HepG2 (cell line): ENCODE measurements around the gene ADGRG1. TPM values are rescaled to one million over a fixed set of nuclear protein-coding genes. Genes with fewer than 3 reads are reported as not detected.

Source experiments
- ATAC-seq: fragments of 200-7000 bp; cut with Tn5 transposase; 3 replicates; pipeline ENCODE4 v1.9.1; 2020; ENCODE audit warnings: mild to moderate bottlenecking, moderate library complexity
- BruUV-seq: library from RNA; stranded (reverse); fragments of 400-500 nt; replicated peaks from 2 replicates; lab custom pipeline; 2021; lab: Mats Ljungman, UMichigan
- CTCF ChIA-PET: fragments of 300-600 bp; formaldehyde crosslinking; extraction: SDS; loops from one replicate; lab custom pipeline; 2021; ENCODE audit warnings: low total read pairs, inconsistent platforms, low intra/inter-chr PET ratio; lab: Yijun Ruan, JAX
- POLR2A ChIA-PET: fragments of 350-600 bp; sonication (Branson Sonifier 250); formaldehyde crosslinking; loops from one replicate; lab custom pipeline; 2020; ENCODE audit warnings: antibody characterized with exemption, inconsistent platforms; lab: Yijun Ruan, JAX
- DNase-seq: peaks from one replicate; pipeline ENCODE4 v3.0.0-alpha.2; 2015; ENCODE audit warnings: low spot score
- FAIRE-seq: peaks from 3 replicates; lab custom pipeline; 2011; peaks lifted over from hg19 to GRCh38; lab: Jason Lieb, UNC
- H2AFZ ChIP-seq: one replicate; pipeline ENCODE4 v1.6.1; 2011; ENCODE audit warnings: low read length, inconsistent platforms
- H3K27ac ChIP-seq: fragments of 300-600 bp; 3 replicates; pipeline ENCODE4 v1.8.0; 2011; ENCODE audit warnings: mixed run types, mild to moderate bottlenecking, mixed read lengths, low read length, inconsistent platforms; ENCODE audit not compliant: insufficient read depth; ENCODE audit errors: extremely low read length
- H3K27me3 ChIP-seq, 2 experiments: fragments of 200-600 bp in 1 of 2; 2 replicates in 1 of 2; 3 replicates in 1 of 2; pipeline versions ENCODE4 v1.6.0 to v1.8.0; 2011; ENCODE audit warnings: low read length in 2 of 2, mild to moderate bottlenecking in 2 of 2, moderate library complexity in 2 of 2, inconsistent platforms in 1 of 2; ENCODE audit not compliant: insufficient read depth in 2 of 2, control insufficient read depth in 1 of 2
- H3K36me3 ChIP-seq, 2 experiments: fragments of 200-600 bp in 1 of 2; replicated peaks in 1 of 2; 2 replicates in 1 of 2; 3 replicates in 1 of 2; pipeline versions ENCODE4 v1.5.1 to v1.8.0; 2011; ENCODE audit warnings: low read length in 2 of 2, inconsistent platforms in 1 of 2; ENCODE audit not compliant: insufficient read depth in 2 of 2, control insufficient read depth in 1 of 2
- H3K4me1 ChIP-seq: 2 replicates; pipeline ENCODE4 v1.5.1; 2012; ENCODE audit warnings: low read length, inconsistent platforms; ENCODE audit not compliant: insufficient read depth
- H3K4me2 ChIP-seq: 2 replicates; pipeline ENCODE4 v1.6.0; 2011; ENCODE audit warnings: low read depth, low read length, inconsistent platforms
- H3K4me3 ChIP-seq, 3 experiments: fragments of 200-600 bp in 1 of 3; sonication (generic), shearing (Covaris generic) in 1 of 3; replicated peaks in 1 of 3; 2 replicates each; pipeline ENCODE4 v1.5.1; 2011 to 2016; ENCODE audit warnings: low read length in 3 of 3, inconsistent platforms in 2 of 3, low read depth in 2 of 3, mild to moderate bottlenecking in 2 of 3, control low read depth in 1 of 3, mixed read lengths in 1 of 3; ENCODE audit not compliant: insufficient read depth in 1 of 3
- H3K79me2 ChIP-seq: one replicate; pipeline ENCODE4 v1.6.1; 2011; ENCODE audit warnings: low read length, inconsistent platforms; ENCODE audit not compliant: insufficient read depth
- H3K9ac ChIP-seq: 2 replicates; pipeline ENCODE4 v1.6.0; 2011; ENCODE audit warnings: mild to moderate bottlenecking, low read depth, low read length, inconsistent platforms; ENCODE audit not compliant: insufficient read depth
- H3K9me3 ChIP-seq: 2 replicates; pipeline ENCODE4 v1.5.1; 2012; ENCODE audit warnings: mild to moderate bottlenecking, low read length
- H4K20me1 ChIP-seq: 2 replicates; pipeline ENCODE4 v1.6.0; 2011; ENCODE audit warnings: inconsistent platforms, mild to moderate bottlenecking, low read length, moderate library complexity; ENCODE audit not compliant: insufficient read depth
- ARHGAP35 ChIP-seq: sonication (generic); formaldehyde crosslinking; IDR thresholded peaks from 2 replicates; pipeline ENCODE4 v1.9.0; 2022; ENCODE audit warnings: mild to moderate bottlenecking, inconsistent platforms, moderate library complexity, missing genetic modification reagents, borderline replicate concordance
- CC2D1A ChIP-seq: sonication (generic); formaldehyde crosslinking; IDR thresholded peaks from 2 replicates; pipeline ENCODE4 v1.8.1; 2023; ENCODE audit warnings: mild to moderate bottlenecking, missing genetic modification reagents
- ESRRA ChIP-seq: sonication (generic); formaldehyde crosslinking; IDR thresholded peaks from 2 replicates; pipeline ENCODE4 v1.5.1; 2020; ENCODE audit warnings: mild to moderate bottlenecking, low read depth, missing genetic modification reagents
- HOXA3 ChIP-seq: sonication (generic); formaldehyde crosslinking; IDR thresholded peaks from 2 replicates; pipeline ENCODE4 v1.5.0; 2020; ENCODE audit warnings: missing genetic modification reagents
- KDM3A ChIP-seq: IDR thresholded peaks from 2 replicates; pipeline ENCODE4 v1.6.1; 2018; ENCODE audit warnings: low read depth, missing compliant biosample characterization
- NCOA5 ChIP-seq: sonication (generic); formaldehyde crosslinking; IDR thresholded peaks from 2 replicates; pipeline ENCODE4 v1.4.0; 2020; ENCODE audit warnings: missing genetic modification reagents
- PHF20 ChIP-seq: sonication (generic); formaldehyde crosslinking; IDR thresholded peaks from 2 replicates; pipeline ENCODE4 v1.5.0; 2020; ENCODE audit warnings: mild to moderate bottlenecking, missing genetic modification reagents
- SMC3 ChIP-seq: IDR thresholded peaks from 2 replicates; pipeline ENCODE4 v1.6.1; 2011; ENCODE audit warnings: low read length, improper control_type of control experiment
- SP4 ChIP-seq: sonication (generic); formaldehyde crosslinking; IDR thresholded peaks from 2 replicates; pipeline ENCODE4 v1.8.1; 2023; ENCODE audit warnings: mild to moderate bottlenecking, missing genetic modification reagents
- TMF1 ChIP-seq: sonication (generic); formaldehyde crosslinking; IDR thresholded peaks from 2 replicates; pipeline ENCODE4 v1.8.1; 2022; ENCODE audit warnings: low read depth, missing genetic modification reagents
- ZNF180 ChIP-seq: sonication (generic); formaldehyde crosslinking; IDR thresholded peaks from 2 replicates; pipeline ENCODE4 v1.4.0; 2020; ENCODE audit warnings: low read depth, missing genetic modification reagents, borderline replicate concordance
- ZNF34 ChIP-seq: sonication (generic); formaldehyde crosslinking; IDR thresholded peaks from 2 replicates; pipeline ENCODE4 v1.4.0; 2020; ENCODE audit warnings: mild to moderate bottlenecking, missing genetic modification reagents, borderline replicate concordance
- ZNF557 ChIP-seq: sonication (generic); formaldehyde crosslinking; IDR thresholded peaks from 2 replicates; pipeline ENCODE4 v1.4.0; 2020; ENCODE audit warnings: missing genetic modification reagents
- ZNF562 ChIP-seq: sonication (generic); formaldehyde crosslinking; IDR thresholded peaks from 2 replicates; pipeline ENCODE4 v1.8.0; 2022; ENCODE audit warnings: missing genetic modification reagents, borderline replicate concordance
- WGBS: methylation state at CpG from one replicate; pipeline ENCODE4 v1.1.6; 2017; ENCODE audit warnings: low lambda C conversion rate; 5-methylcytosine and 5-hydroxymethylcytosine counted together
- in situ Hi-C: cut with HindIII; loops from 2 replicates; pipeline ENCODE4 v1.10.0; 2017; ENCODE audit warnings: low pct_unique_long_range_greater_than_20kb; ENCODE audit not compliant: extremely low pct_ligation_motif_present
- intact Hi-C: fragments of 100-400 bp; cut with micrococcal nuclease; formaldehyde crosslinking; loops from one replicate; pipeline ENCODE4 v1.10.0; 2022; ENCODE audit not compliant: unreplicated experiment
- polyA plus RNA-seq, 8 experiments: library from polyadenylated mRNA; depleted of rRNA in 3 of 8; stranded (reverse) in 7 of 8; unstranded in 1 of 8; fragments of >200 nt; fragmentation: Illumina TruSeq in 4 of 8; extraction: Trizol in 4 of 8; gene quantifications; 2 replicates each; pipeline versions ENCODE4 v1.2.1 to v1.2.3, GENCODE V29; 2011 to 2016; ENCODE audit warnings: low read depth in 4 of 8, missing spikeins in 1 of 8, mixed read lengths in 1 of 8; ENCODE audit not compliant: insufficient read depth in 1 of 8
- total RNA-seq, 5 experiments: library from RNA; depleted of rRNA; stranded (reverse); fragments of >200 nt; fragmentation: Illumina TruSeq; extraction: Trizol; gene quantifications; 2 replicates each; pipeline ENCODE4 v1.2.3, GENCODE V29; 2016; ENCODE audit warnings: low read depth in 1 of 5
- TF ChIP-seq, protein P1 (sequence below): sonication (generic); formaldehyde crosslinking; conservative IDR thresholded peaks from 2 replicates; pipeline ENCODE4 v1.4.0; 2020; ENCODE audit warnings: missing genetic modification reagents
- TF ChIP-seq, protein P2 (sequence below): sonication (generic); formaldehyde crosslinking; IDR thresholded peaks from 2 replicates; pipeline ENCODE4 v1.9.0; 2021; ENCODE audit warnings: mild to moderate bottlenecking, missing genetic modification reagents
- TF ChIP-seq, protein P3 (sequence below): IDR thresholded peaks from 2 replicates; pipeline ENCODE4 v1.6.1; 2018; ENCODE audit warnings: missing genetic modification reagents

Gene ADGRG1
- total and polyA plus RNA-seq, 2 of the 13 experiments (the other 11 are each of a cell fraction or from before 2014, with no cell fraction given) = 2.7 to 5.9 TPM

DNA sequence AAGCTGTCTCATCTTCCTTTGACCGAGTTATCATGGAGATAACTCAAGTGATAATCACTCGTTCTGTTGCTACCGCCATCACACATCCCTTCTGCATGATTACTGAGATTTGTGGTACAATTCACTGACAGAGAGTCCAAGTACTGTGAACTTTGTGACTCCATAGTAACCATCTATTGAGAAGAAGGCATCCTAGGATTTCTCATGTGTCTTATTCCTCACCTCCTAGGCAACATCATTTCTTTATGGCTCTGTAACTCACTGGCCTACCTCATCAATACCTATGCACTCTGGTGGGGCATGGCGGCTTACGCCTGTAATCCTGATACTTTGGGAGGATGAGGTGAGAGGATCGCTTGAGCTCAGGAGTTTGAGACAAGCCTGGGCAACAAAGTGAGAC, 85.6 kb downstream of the ADGRG1 start:
- ChIA-PET CTCF (no interaction called here), POLR2A (no interaction called here)
- H2AFZ ChIP-seq = no peak overlapping the region
- H3K9ac ChIP-seq = no peak overlapping the region
- H3K4me2 ChIP-seq = no peak overlapping the region
- ATAC-seq (no peak), DNase-seq (no peak), FAIRE-seq (no peak)
- TF ChIP-seq ZNF562 (no peak), ZNF180 (no peak), ZNF557 (CRISPR knock-in tag) (no peak), PHF20 (CRISPR knock-in tag) (no peak), CC2D1A (no peak), ESRRA (CRISPR knock-in tag) (no peak), HOXA3 (CRISPR knock-in tag) (no peak), ZNF34 (no peak), SP4 (CRISPR knock-in tag) (no peak), KDM3A (no peak), ARHGAP35 (CRISPR knock-in tag) (no peak), NCOA5 (CRISPR knock-in tag) (no peak), SMC3 (no peak), TMF1 (CRISPR knock-in tag) (no peak)
- TF ChIP-seq, protein P1, sequence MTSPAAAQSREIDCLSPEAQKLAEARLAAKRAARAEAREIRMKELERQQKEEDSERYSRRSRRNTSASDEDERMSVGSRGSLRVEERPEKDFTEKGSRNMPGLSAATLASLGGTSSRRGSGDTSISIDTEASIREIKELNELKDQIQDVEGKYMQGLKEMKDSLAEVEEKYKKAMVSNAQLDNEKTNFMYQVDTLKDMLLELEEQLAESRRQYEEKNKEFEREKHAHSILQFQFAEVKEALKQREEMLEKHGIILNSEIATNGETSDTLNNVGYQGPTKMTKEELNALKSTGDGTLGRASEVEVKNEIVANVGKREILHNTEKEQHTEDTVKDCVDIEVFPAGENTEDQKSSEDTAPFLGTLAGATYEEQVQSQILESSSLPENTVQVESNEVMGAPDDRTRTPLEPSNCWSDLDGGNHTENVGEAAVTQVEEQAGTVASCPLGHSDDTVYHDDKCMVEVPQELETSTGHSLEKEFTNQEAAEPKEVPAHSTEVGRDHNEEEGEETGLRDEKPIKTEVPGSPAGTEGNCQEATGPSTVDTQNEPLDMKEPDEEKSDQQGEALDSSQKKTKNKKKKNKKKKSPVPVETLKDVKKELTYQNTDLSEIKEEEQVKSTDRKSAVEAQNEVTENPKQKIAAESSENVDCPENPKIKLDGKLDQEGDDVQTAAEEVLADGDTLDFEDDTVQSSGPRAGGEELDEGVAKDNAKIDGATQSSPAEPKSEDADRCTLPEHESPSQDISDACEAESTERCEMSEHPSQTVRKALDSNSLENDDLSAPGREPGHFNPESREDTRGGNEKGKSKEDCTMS = no peak
- TF ChIP-seq, protein P2, sequence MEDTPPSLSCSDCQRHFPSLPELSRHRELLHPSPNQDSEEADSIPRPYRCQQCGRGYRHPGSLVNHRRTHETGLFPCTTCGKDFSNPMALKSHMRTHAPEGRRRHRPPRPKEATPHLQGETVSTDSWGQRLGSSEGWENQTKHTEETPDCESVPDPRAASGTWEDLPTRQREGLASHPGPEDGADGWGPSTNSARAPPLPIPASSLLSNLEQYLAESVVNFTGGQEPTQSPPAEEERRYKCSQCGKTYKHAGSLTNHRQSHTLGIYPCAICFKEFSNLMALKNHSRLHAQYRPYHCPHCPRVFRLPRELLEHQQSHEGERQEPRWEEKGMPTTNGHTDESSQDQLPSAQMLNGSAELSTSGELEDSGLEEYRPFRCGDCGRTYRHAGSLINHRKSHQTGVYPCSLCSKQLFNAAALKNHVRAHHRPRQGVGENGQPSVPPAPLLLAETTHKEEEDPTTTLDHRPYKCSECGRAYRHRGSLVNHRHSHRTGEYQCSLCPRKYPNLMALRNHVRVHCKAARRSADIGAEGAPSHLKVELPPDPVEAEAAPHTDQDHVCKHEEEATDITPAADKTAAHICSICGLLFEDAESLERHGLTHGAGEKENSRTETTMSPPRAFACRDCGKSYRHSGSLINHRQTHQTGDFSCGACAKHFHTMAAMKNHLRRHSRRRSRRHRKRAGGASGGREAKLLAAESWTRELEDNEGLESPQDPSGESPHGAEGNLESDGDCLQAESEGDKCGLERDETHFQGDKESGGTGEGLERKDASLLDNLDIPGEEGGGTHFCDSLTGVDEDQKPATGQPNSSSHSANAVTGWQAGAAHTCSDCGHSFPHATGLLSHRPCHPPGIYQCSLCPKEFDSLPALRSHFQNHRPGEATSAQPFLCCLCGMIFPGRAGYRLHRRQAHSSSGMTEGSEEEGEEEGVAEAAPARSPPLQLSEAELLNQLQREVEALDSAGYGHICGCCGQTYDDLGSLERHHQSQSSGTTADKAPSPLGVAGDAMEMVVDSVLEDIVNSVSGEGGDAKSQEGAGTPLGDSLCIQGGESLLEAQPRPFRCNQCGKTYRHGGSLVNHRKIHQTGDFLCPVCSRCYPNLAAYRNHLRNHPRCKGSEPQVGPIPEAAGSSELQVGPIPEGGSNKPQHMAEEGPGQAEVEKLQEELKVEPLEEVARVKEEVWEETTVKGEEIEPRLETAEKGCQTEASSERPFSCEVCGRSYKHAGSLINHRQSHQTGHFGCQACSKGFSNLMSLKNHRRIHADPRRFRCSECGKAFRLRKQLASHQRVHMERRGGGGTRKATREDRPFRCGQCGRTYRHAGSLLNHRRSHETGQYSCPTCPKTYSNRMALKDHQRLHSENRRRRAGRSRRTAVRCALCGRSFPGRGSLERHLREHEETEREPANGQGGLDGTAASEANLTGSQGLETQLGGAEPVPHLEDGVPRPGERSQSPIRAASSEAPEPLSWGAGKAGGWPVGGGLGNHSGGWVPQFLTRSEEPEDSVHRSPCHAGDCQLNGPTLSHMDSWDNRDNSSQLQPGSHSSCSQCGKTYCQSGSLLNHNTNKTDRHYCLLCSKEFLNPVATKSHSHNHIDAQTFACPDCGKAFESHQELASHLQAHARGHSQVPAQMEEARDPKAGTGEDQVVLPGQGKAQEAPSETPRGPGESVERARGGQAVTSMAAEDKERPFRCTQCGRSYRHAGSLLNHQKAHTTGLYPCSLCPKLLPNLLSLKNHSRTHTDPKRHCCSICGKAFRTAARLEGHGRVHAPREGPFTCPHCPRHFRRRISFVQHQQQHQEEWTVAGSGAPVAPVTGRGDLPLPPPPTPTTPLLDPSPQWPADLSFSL (CRISPR knock-in tag) = no peak
- TF ChIP-seq, protein P3, sequence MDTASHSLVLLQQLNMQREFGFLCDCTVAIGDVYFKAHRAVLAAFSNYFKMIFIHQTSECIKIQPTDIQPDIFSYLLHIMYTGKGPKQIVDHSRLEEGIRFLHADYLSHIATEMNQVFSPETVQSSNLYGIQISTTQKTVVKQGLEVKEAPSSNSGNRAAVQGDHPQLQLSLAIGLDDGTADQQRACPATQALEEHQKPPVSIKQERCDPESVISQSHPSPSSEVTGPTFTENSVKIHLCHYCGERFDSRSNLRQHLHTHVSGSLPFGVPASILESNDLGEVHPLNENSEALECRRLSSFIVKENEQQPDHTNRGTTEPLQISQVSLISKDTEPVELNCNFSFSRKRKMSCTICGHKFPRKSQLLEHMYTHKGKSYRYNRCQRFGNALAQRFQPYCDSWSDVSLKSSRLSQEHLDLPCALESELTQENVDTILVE (CRISPR knock-in tag) = no peak
- no peak overlapping the region for H3K4me3 ChIP-seq
- no peaks in the 10 kb centered on the region for H3K27me3 ChIP-seq
- H3K9me3 ChIP-seq = no peaks in the 10 kb centered on the region
- H3K4me1 ChIP-seq = peaks cover 27% of the 10 kb centered on the region
- H3K36me3 ChIP-seq = no peaks in the 10 kb centered on the region
- 92% methylated on average over 6 of the region's 6 CpGs for WGBS
- H3K79me2 ChIP-seq = no peaks in the 10 kb centered on the region
- BruUV-seq = no TSS peak
- in situ Hi-C loops = no loop called here
- intact Hi-C loops = no loop called here
- H4K20me1 ChIP-seq = no peaks in the 10 kb centered on the region
- H3K27ac ChIP-seq = no peak overlapping the region
